Fibroblast of lung (primary cell): Measurements from ENCODE around the gene SORCS2. TPM values are rescaled to one million over a fixed set of nuclear protein-coding genes. Genes with fewer than 3 reads are reported as not detected.

Experiments
- DNase-seq, 2 donors: peaks; one replicate each; pipeline versions ENCODE4 v3.0.0 to v3.0.0-alpha.2; 2010; ENCODE audit warnings: low read depth in 2 of 2
- H2AFZ ChIP-seq: 2 replicates; pipeline ENCODE4 v1.5.1; 2012; ENCODE audit warnings: low read length, control low read depth, inconsistent platforms
- H3K27ac ChIP-seq: 2 replicates; pipeline ENCODE4 v1.5.1; 2011; ENCODE audit warnings: low read length, control low read depth; ENCODE audit not compliant: insufficient read depth
- H3K27me3 ChIP-seq: 2 replicates; pipeline ENCODE4 v1.5.1; 2011; ENCODE audit warnings: mild to moderate bottlenecking, low read length; ENCODE audit not compliant: control insufficient read depth, insufficient read depth
- H3K36me3 ChIP-seq: 2 replicates; pipeline ENCODE4 v1.5.1; 2011; ENCODE audit warnings: low read length; ENCODE audit not compliant: control insufficient read depth, insufficient read depth
- H3K4me1 ChIP-seq: 2 replicates; pipeline ENCODE4 v1.5.1; 2011; ENCODE audit warnings: low read length; ENCODE audit not compliant: control insufficient read depth, insufficient read depth; ENCODE audit errors: extremely low read depth
- H3K4me2 ChIP-seq: 2 replicates; pipeline ENCODE4 v1.5.1; 2011; ENCODE audit warnings: low read length, control low read depth; ENCODE audit not compliant: insufficient read depth; ENCODE audit errors: extremely low read depth
- H3K4me3 ChIP-seq, 4 experiments: fragments of 200-600 bp in 1 of 4; sonication (generic) in 1 of 4; replicated peaks in 1 of 4; 2 replicates each; pipeline ENCODE4 v1.5.1; 2011 to 2016; ENCODE audit warnings: low read length in 4 of 4, low read depth in 3 of 4, mild to moderate bottlenecking in 3 of 4, control low read depth in 2 of 4, inconsistent platforms in 1 of 4, mixed read lengths in 1 of 4; ENCODE audit not compliant: insufficient read depth in 1 of 4; ENCODE audit errors: control extremely low read depth in 1 of 4
- H3K79me2 ChIP-seq: 2 replicates; pipeline ENCODE4 v1.5.1; 2012; ENCODE audit warnings: mild to moderate bottlenecking, low read length, inconsistent platforms; ENCODE audit not compliant: control insufficient read depth, insufficient read depth
- H3K9ac ChIP-seq: 2 replicates; pipeline ENCODE4 v1.5.1; 2011; ENCODE audit warnings: mild to moderate bottlenecking, low read length, control low read depth; ENCODE audit not compliant: insufficient read depth
- H3K9me3 ChIP-seq: 2 replicates; pipeline ENCODE4 v1.5.1; 2012; ENCODE audit warnings: low read depth, low read length; ENCODE audit not compliant: control insufficient read depth, insufficient read depth
- H4K20me1 ChIP-seq: 2 replicates; pipeline ENCODE4 v1.5.1; 2011; ENCODE audit warnings: low read length; ENCODE audit not compliant: control insufficient read depth, insufficient read depth; ENCODE audit errors: extremely low read depth
- CTCF ChIP-seq, 2 donors: IDR thresholded peaks in 1 of 2; conservative IDR thresholded peaks in 1 of 2; 1 replicate in 1 of 2; 2 replicates in 1 of 2; pipeline ENCODE4 v1.5.1; 2011 to 2012; ENCODE audit warnings: low read length in 2 of 2, control low read depth in 1 of 2, inconsistent platforms in 1 of 2, low read depth in 1 of 2, mild to moderate bottlenecking in 1 of 2
- EZH2 ChIP-seq: IDR thresholded peaks from 2 replicates; pipeline ENCODE4 v1.5.1; 2012; ENCODE audit warnings: low read length, control low read depth, mild to moderate bottlenecking; ENCODE audit errors: missing control alignments
- polyA plus RNA-seq, 2 donors: library from polyadenylated mRNA; depleted of rRNA in 1 of 2; stranded (reverse) in 1 of 2; unstranded in 1 of 2; fragments of >200 nt; gene quantifications; 2 replicates each; pipeline ENCODE4 v1.2.1, GENCODE V29; 2011 to 2012; ENCODE audit warnings: missing spikeins in 1 of 2
- total RNA-seq: library from RNA; depleted of rRNA; stranded (reverse); fragments of >200 nt; gene quantifications from 2 replicates; pipeline ENCODE4 v1.2.1, GENCODE V29; 2014

Gene SORCS2
- total and polyA plus RNA-seq, 2 donors (not counting 1 experiment from before 2014, with no cell fraction given): 0.17 to 0.41 TPM

- no peak for DNase-seq
- no peak overlapping the region for H3K4me2 ChIP-seq
- H3K9me3 ChIP-seq: no peaks in the 10 kb centered on the region
- no peak overlapping the region for H3K9ac ChIP-seq
- no peaks in the 10 kb centered on the region for H3K79me2 ChIP-seq
- no peaks in the 10 kb centered on the region for H3K36me3 ChIP-seq
- no peak for TF ChIP-seq EZH2
- H3K27ac ChIP-seq: no peak overlapping the region
- H4K20me1 ChIP-seq: no peaks in the 10 kb centered on the region
- H3K4me1 ChIP-seq: no peaks in the 10 kb centered on the region
- H3K4me3 ChIP-seq: no peak overlapping the region
- H2AFZ ChIP-seq: no peak overlapping the region
- peaks cover 25% of the 10 kb centered on the region for H3K27me3 ChIP-seq
Measured at GRCh38 chr4:7197910-7198309, 5.6 kb downstream of the SORCS2 start.

- no peak overlapping the region for H3K4me3 ChIP-seq
- no peaks in the 10 kb centered on the region for H3K36me3 ChIP-seq
- TF ChIP-seq EZH2 (no peak), CTCF (conservative IDR thresholded peaks at IDR 0.05 in 1 of 2, IDR thresholded peaks at IDR 0.05 in 1 of 2; ENCODE audit: low read depth in 1 of 2, low read length in 2 of 2) (no peak)
- H4K20me1 ChIP-seq: no peaks in the 10 kb centered on the region
- H3K4me1 ChIP-seq: no peaks in the 10 kb centered on the region
- no peak overlapping the region for H2AFZ ChIP-seq
- H3K27ac ChIP-seq: no peak overlapping the region
- H3K79me2 ChIP-seq: no peaks in the 10 kb centered on the region
- H3K9ac ChIP-seq: no peak overlapping the region
- peaks cover 19% of the 10 kb centered on the region for H3K27me3 ChIP-seq
- H3K4me2 ChIP-seq: no peak overlapping the region
- H3K9me3 ChIP-seq: no peaks in the 10 kb centered on the region
- no peak for DNase-seq
Measured at GRCh38 chr4:7198440-7199128, 6.2 kb downstream of the SORCS2 start.

- Histone ChIP-seq H3K4me2 (no peak overlapping the region), H3K9me3 (no peaks in the 10 kb centered on the region), H2AFZ (no peak overlapping the region), H3K4me1 (no peaks in the 10 kb centered on the region), H3K27ac (no peak overlapping the region), H3K4me3 (no peak overlapping the region), H4K20me1 (no peaks in the 10 kb centered on the region), H3K9ac (no peak overlapping the region), H3K36me3 (no peaks in the 10 kb centered on the region), H3K79me2 (no peaks in the 10 kb centered on the region), H3K27me3 (peaks cover 12% of the 10 kb centered on the region)
- TF ChIP-seq CTCF (conservative IDR thresholded peaks at IDR 0.05 in 1 of 2, IDR thresholded peaks at IDR 0.05 in 1 of 2; ENCODE audit: low read depth in 1 of 2, low read length in 2 of 2) (no peak), EZH2 (no peak)
- DNase-seq: no peak
Measured at GRCh38 chr4:7199129-7199725, 6.9 kb downstream of the SORCS2 start.
